Measurements from ENCODE around the gene CLP1. TPM values are rescaled to one million over a fixed set of nuclear protein-coding genes. Genes with fewer than 3 reads are reported as not detected.

Gene CLP1
- total RNA-seq, 1 experiment from 2014 or later = 22.1 TPM

GRCh38 chr11:57641011-57641807 lies 16.4 kb upstream of the CLP1 start:
- TF ChIP-seq CTCF (IDR thresholded peaks at IDR 0.05; ENCODE audit: insufficient read depth in 1 of 2, low read depth in 1 of 2, low read length in 1 of 2, severe bottlenecking in 1 of 2, unreplicated experiment in 1 of 2) = peak in 1 of 2 experiments; percentile 64
- no peaks in the 10 kb centered on the region for H3K9me3 ChIP-seq
- Mint-ChIP-seq H3K9me3 (ENCODE audit: unreplicated experiment) (no peaks in the 10 kb centered on the region), H3K27me3 (ENCODE audit: insufficient read depth, unreplicated experiment) (no peaks in the 10 kb centered on the region), H3K27ac (ENCODE audit: unreplicated experiment) (no peak overlapping the region), H3K4me1 (ENCODE audit: low read depth, unreplicated experiment) (peaks cover 7% of the 10 kb centered on the region), H3K4me3 (ENCODE audit: unreplicated experiment) (no peak overlapping the region), H3K36me3 (ENCODE audit: insufficient read depth, unreplicated experiment) (peaks cover 7% of the 10 kb centered on the region)
- ChIA-PET POLR2A (interaction anchor here (0.5 to 0.6 kb wide), 2 partner anchors 33 to 159 kb away, joined by 3 to 4 read pairs; no protein-coding TSS in a partner anchor), CTCF (interaction anchor here (0.6 to 3.4 kb wide), 25 partner anchors 9 to 296 kb away, joined by 3 to 82 read pairs (median 5); partner anchors contain the start of genes MED19, SERPING1, SLC43A1 and TIMM10)
- no peaks in the 10 kb centered on the region for H3K36me3 ChIP-seq (ENCODE audit: control insufficient read depth, insufficient read depth, low read length)
- BruUV-seq (replicated peaks) = no TSS peak
- intact Hi-C loops (cut with micrococcal nuclease; ENCODE audit: unreplicated experiment) = loop anchor here (1.0 to 5.0 kb wide), 6 partner anchors 73 to 296 kb away; no protein-coding TSS in a partner anchor
- H3K27me3 ChIP-seq (replicated peaks; ENCODE audit: control insufficient read depth, insufficient read depth, low read length) = no peaks in the 10 kb centered on the region
- no peak overlapping the region for H3K4me3 ChIP-seq (ENCODE audit: low read depth, low read length)
- peaks cover 29% of the 10 kb centered on the region for H3K4me1 ChIP-seq
- DNase-seq = peak in 1 of 2 experiments; percentile 59

DNA sequence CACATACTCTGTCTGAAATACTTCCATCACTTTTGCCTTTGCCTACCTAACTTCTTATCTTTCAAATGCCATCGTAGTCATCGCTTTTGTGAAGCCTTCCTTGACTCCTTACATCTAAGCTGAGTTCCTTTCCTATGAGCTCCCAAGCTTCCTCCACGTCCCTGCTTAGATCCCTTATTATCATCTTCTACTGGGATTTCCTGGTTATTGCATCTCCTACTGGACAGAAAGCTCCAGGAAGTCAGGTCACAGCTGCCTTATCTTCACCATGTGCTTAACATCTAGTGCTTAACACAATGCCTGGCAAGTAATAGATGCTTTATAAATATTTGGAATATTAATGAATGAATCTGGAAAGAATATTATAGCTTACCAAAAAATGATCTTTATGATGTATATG lies 13.8 kb upstream of the CLP1 start:
- H3K27ac Mint-ChIP-seq (ENCODE audit: unreplicated experiment) = no peak overlapping the region
- POLR2A ChIA-PET = interaction anchor here (0.6 kb wide), 1 partner anchor 184 kb away, joined by 3 read pairs; no protein-coding TSS in a partner anchor
- CTCF ChIA-PET = interaction anchor here (0.6 to 2.5 kb wide), 16 partner anchors 11 to 298 kb away, joined by 3 to 49 read pairs (median 6); partner anchors contain the start of genes RTN4RL2 and UBE2L6
- no peaks in the 10 kb centered on the region for H3K9me3 ChIP-seq
- H3K9me3 Mint-ChIP-seq (ENCODE audit: unreplicated experiment) = no peaks in the 10 kb centered on the region
- H3K36me3 Mint-ChIP-seq (ENCODE audit: insufficient read depth, unreplicated experiment) = peaks cover 15% of the 10 kb centered on the region
- intact Hi-C loops (cut with micrococcal nuclease; ENCODE audit: unreplicated experiment) = loop anchor here (5.0 kb wide), 1 partner anchor 167 kb away; no protein-coding TSS in a partner anchor
- H3K36me3 ChIP-seq (ENCODE audit: control insufficient read depth, insufficient read depth, low read length) = no peaks in the 10 kb centered on the region
- peaks cover 7% of the 10 kb centered on the region for H3K4me1 Mint-ChIP-seq (ENCODE audit: low read depth, unreplicated experiment)
- BruUV-seq (replicated peaks) = no TSS peak
- peaks cover 29% of the 10 kb centered on the region for H3K4me1 ChIP-seq
- H3K27me3 ChIP-seq (replicated peaks; ENCODE audit: control insufficient read depth, insufficient read depth, low read length) = peaks cover 2% of the 10 kb centered on the region; the same call in 1 of the 2 replicates
- no peak for TF ChIP-seq CTCF (IDR thresholded peaks at IDR 0.05; ENCODE audit: insufficient read depth in 1 of 2, low read depth in 1 of 2, low read length in 1 of 2, severe bottlenecking in 1 of 2, unreplicated experiment in 1 of 2)
- H3K4me3 ChIP-seq (ENCODE audit: low read depth, low read length) = no peak overlapping the region
- no peak overlapping the region for H3K4me3 Mint-ChIP-seq (ENCODE audit: unreplicated experiment)
- H3K27me3 Mint-ChIP-seq (ENCODE audit: insufficient read depth, unreplicated experiment) = peaks cover 7% of the 10 kb centered on the region
- DNase-seq = no peak

Data from Caco-2 (cell line).